B cell (primary cell): ENCODE results near the gene PIP4P1. TPM values are rescaled to one million over a fixed set of nuclear protein-coding genes. Genes with fewer than 3 reads are reported as not detected.

Experiments used
- ATAC-seq: fragments of 200-7000 bp; cut with Tn5 transposase; one replicate; pipeline ENCODE4 v1.10.0; 2021; ENCODE audit warnings: low read depth, mild to moderate bottlenecking, moderate number of reproducible peaks, moderate library complexity
- CTCF ChIA-PET: fragments of 350-600 bp; sonication (Branson Sonifier 250); formaldehyde crosslinking; loops from one replicate; lab custom pipeline; 2021; ENCODE audit warnings: antibody characterized with exemption, inconsistent platforms; lab: Charles Lee
- POLR2A ChIA-PET: fragments of 350-600 bp; sonication (Branson Sonifier 250); formaldehyde crosslinking; loops from one replicate; lab custom pipeline; 2021; ENCODE audit warnings: antibody characterized with exemption; lab: Charles Lee
- DNase-seq: peaks from one replicate; pipeline ENCODE4 v3.0.0; 2013
- H2AFZ ChIP-seq: 2 replicates; pipeline ENCODE4 v1.6.1; 2012; ENCODE audit warnings: mild to moderate bottlenecking, low read depth, low read length; ENCODE audit not compliant: insufficient read depth, poor library complexity, severe bottlenecking
- H3K27ac ChIP-seq, 2 donors: 1 replicate in 1 of 2; 2 replicates in 1 of 2; pipeline ENCODE4 v1.5.1; 2012 to 2013; ENCODE audit warnings: low read length in 2 of 2, mild to moderate bottlenecking in 2 of 2, moderate library complexity in 1 of 2
- H3K27me3 ChIP-seq, 4 experiments: fragments of 200-600 bp in 1 of 4; sonication (generic) in 1 of 4; replicated peaks in 1 of 4; 1 replicate in 2 of 4; 2 replicates in 2 of 4; pipeline versions ENCODE4 v1.6.1 to v1.7.0; 2013 to 2016; ENCODE audit warnings: low read length in 3 of 4, mild to moderate bottlenecking in 2 of 4, mixed read lengths in 1 of 4, moderate library complexity in 1 of 4; ENCODE audit not compliant: insufficient read depth in 4 of 4, control insufficient read depth in 3 of 4; ENCODE audit errors: control extremely low read depth in 1 of 4
- H3K36me3 ChIP-seq, 2 experiments: replicated peaks in 1 of 2; 1 replicate in 1 of 2; 2 replicates in 1 of 2; pipeline versions ENCODE4 v1.6.1 to v1.7.1; 2013; ENCODE audit warnings: low read length in 1 of 2; ENCODE audit not compliant: insufficient read depth in 2 of 2, control insufficient read depth in 1 of 2; ENCODE audit errors: control extremely low read depth in 1 of 2, extremely low read depth in 1 of 2
- H3K4me1 ChIP-seq, 2 donors: fragments of 200-600 bp in 1 of 2; sonication (generic) in 1 of 2; 1 replicate in 1 of 2; 2 replicates in 1 of 2; pipeline versions ENCODE4 v1.5.1 to v1.6.1; 2013 to 2017; ENCODE audit warnings: low read length in 2 of 2; ENCODE audit not compliant: control insufficient read depth in 2 of 2, insufficient read depth in 2 of 2
- H3K4me2 ChIP-seq: replicated peaks from 2 replicates; pipeline ENCODE3; 2012; ENCODE audit warnings: mild to moderate bottlenecking, low read depth, low read length; ENCODE audit not compliant: poor library complexity, severe bottlenecking
- H3K4me3 ChIP-seq, 5 experiments: fragments of 200-600 bp in 1 of 5; sonication (generic) in 1 of 5; 1 replicate in 3 of 5; 2 replicates in 2 of 5; pipeline versions ENCODE4 v1.5.1 to v1.7.0; 2011 to 2016; ENCODE audit warnings: low read length in 4 of 5, mild to moderate bottlenecking in 4 of 5, low read depth in 2 of 5, control low read depth in 1 of 5, moderate library complexity in 1 of 5; ENCODE audit not compliant: insufficient read depth in 1 of 5; ENCODE audit errors: control extremely low read depth in 1 of 5, extremely low read depth in 1 of 5
- H3K79me2 ChIP-seq: fragments of 200-600 bp; sonication (generic); one replicate; pipeline ENCODE4 v1.6.0; 2016; ENCODE audit warnings: low read length; ENCODE audit not compliant: control insufficient read depth, insufficient read depth
- H3K9ac ChIP-seq: fragments of 200-600 bp; sonication (generic); 2 replicates; pipeline ENCODE4 v1.6.1; 2017; ENCODE audit warnings: mild to moderate bottlenecking, low read length, moderate library complexity
- H3K9me3 ChIP-seq, 3 donors: one replicate each; pipeline versions ENCODE4 v1.6.1 to v1.7.1; 2013; ENCODE audit warnings: low read length in 2 of 3; ENCODE audit not compliant: control insufficient read depth in 2 of 3, insufficient read depth in 1 of 3; ENCODE audit errors: control extremely low read depth in 1 of 3
- H4K20me1 ChIP-seq: 2 replicates; pipeline ENCODE4 v1.6.0; 2012; ENCODE audit warnings: mild to moderate bottlenecking, low read length; ENCODE audit not compliant: insufficient read depth, control insufficient read depth, poor library complexity, severe bottlenecking
- H3K27ac Mint-ChIP-seq: one replicate; pipeline ENCODE4 v1.8.0; 2021; ENCODE audit warnings: mixed read lengths
- H3K27me3 Mint-ChIP-seq: one replicate; pipeline ENCODE4 v1.8.0; 2021; ENCODE audit warnings: mixed read lengths
- H3K4me1 Mint-ChIP-seq: one replicate; pipeline ENCODE4 v1.8.0; 2021; ENCODE audit warnings: mixed read lengths
- H3K4me3 Mint-ChIP-seq: one replicate; pipeline ENCODE4 v1.8.0; 2021; ENCODE audit warnings: mixed read lengths
- H3K9me3 Mint-ChIP-seq: one replicate; pipeline ENCODE4 v1.8.0; 2022; ENCODE audit warnings: mixed read lengths; ENCODE audit not compliant: insufficient read depth
- CTCF ChIP-seq: fragments of 200-600 bp; IDR thresholded peaks from one replicate; pipeline ENCODE4 v1.8.0; 2022; ENCODE audit warnings: antibody characterized with exemption, mild to moderate bottlenecking
- EZH2 ChIP-seq: IDR thresholded peaks from 2 replicates; pipeline ENCODE4 v1.6.1; 2012; ENCODE audit warnings: borderline replicate concordance, low read depth, mild to moderate bottlenecking, moderate library complexity, low read length; ENCODE audit not compliant: insufficient read depth, poor library complexity, severe bottlenecking
- WGBS: methylation state at CpG from one replicate; pipeline ENCODE4 v1.1.5; 2013; ENCODE audit warnings: missing lambda C conversion rate; ENCODE audit not compliant: insufficient coverage; 5-methylcytosine and 5-hydroxymethylcytosine counted together
- intact Hi-C: fragments of 100-400 bp; cut with micrococcal nuclease; formaldehyde crosslinking; loops from one replicate; pipeline ENCODE4 v1.10.0; 2022
- polyA plus RNA-seq: library from polyadenylated mRNA; depleted of rRNA; stranded (reverse); fragments of >200 nt; gene quantifications from 2 replicates; pipeline ENCODE4 v1.2.3, GENCODE V29; 2012
- total RNA-seq, 2 donors: library from RNA; stranded (reverse); fragments of 120-200 nt in 1 of 2; gene quantifications; 1 replicate in 1 of 2; 2 replicates in 1 of 2; pipeline versions ENCODE4 v1.2.3 to v1.2.4, GENCODE V29; 2013 to 2022

Gene PIP4P1
- total and polyA plus RNA-seq, 2 donors (not counting 1 experiment from before 2014, with no cell fraction given), result 97.5 to 183 TPM

GRCh38 chr14:20469242-20469889 lies 8.1 kb upstream of the PIP4P1 start, which contains the start of gene PNP:
PNP (plus strand) TSS chr14:20469406; CDS start chr14:20469525, 119 bp downstream.
- peak; percentile 92 for DNase-seq
- Mint-ChIP-seq H3K4me3 (peak within 1 kb of the TSS; percentile 100), H3K27ac (peak within 1 kb of the TSS; percentile 96)

More at GRCh38 chr14:20469242-20469889, 8.1 kb upstream of the PIP4P1 start, which contains the start of gene PNP:
- no peak for TF ChIP-seq CTCF
- TF ChIP-seq EZH2, result no peak
- H3K27ac ChIP-seq, result peak within 1 kb of the TSS; percentile 73 to 81
- peak within 1 kb of the TSS; percentile 84 for H3K4me2 ChIP-seq
- peaks cover 14% of the 10 kb centered on the region for H4K20me1 ChIP-seq
- Mint-ChIP-seq H3K4me1 (peaks cover 52% of the 10 kb centered on the region), H3K9me3 (no peaks in the 10 kb centered on the region), H3K27me3 (no peaks in the 10 kb centered on the region)
- H3K79me2 ChIP-seq, result peaks cover 52% of the 10 kb centered on the region
- CTCF ChIA-PET, result interaction anchor here (0.8 to 3.6 kb wide), 10 partner anchors 8 to 144 kb away, joined by 3 to 23 read pairs (median 3); partner anchors contain the start of genes APEX1, OSGEP and TEP1
- ATAC-seq, result peak; percentile 93
- WGBS, result under 1% methylated on average over 32 of the region's 40 CpGs
- H3K27me3 ChIP-seq, result no peaks in the 10 kb centered on the region
- POLR2A ChIA-PET, result interaction anchor here (0.6 to 1.9 kb wide), 6 partner anchors 8 to 126 kb away, joined by 3 to 20 read pairs (median 8); partner anchors contain the start of genes APEX1, OSGEP, PARP2 and PIP4P1
- no peaks in the 10 kb centered on the region for H3K9me3 ChIP-seq
- peak within 1 kb of the TSS; percentile 67 for H2AFZ ChIP-seq
- peaks cover 14 to 26% of the 10 kb centered on the region in 2 experiments for H3K36me3 ChIP-seq
- H3K4me1 ChIP-seq, result peaks cover 31 to 33% of the 10 kb centered on the region in 2 donors
- H3K9ac ChIP-seq, result peak within 1 kb of the TSS; percentile 84
- H3K4me3 ChIP-seq, result peak within 1 kb of the TSS; percentile 88 to 99 (median 98)
- intact Hi-C loops, result loop anchor here (1.0 to 10.0 kb wide), 5 partner anchors 8 to 985 kb away; partner anchors contain the start of genes APEX1, CHD8, PARP2 and PIP4P1
